ENCODE data around the gene ATP7B.

DNA sequence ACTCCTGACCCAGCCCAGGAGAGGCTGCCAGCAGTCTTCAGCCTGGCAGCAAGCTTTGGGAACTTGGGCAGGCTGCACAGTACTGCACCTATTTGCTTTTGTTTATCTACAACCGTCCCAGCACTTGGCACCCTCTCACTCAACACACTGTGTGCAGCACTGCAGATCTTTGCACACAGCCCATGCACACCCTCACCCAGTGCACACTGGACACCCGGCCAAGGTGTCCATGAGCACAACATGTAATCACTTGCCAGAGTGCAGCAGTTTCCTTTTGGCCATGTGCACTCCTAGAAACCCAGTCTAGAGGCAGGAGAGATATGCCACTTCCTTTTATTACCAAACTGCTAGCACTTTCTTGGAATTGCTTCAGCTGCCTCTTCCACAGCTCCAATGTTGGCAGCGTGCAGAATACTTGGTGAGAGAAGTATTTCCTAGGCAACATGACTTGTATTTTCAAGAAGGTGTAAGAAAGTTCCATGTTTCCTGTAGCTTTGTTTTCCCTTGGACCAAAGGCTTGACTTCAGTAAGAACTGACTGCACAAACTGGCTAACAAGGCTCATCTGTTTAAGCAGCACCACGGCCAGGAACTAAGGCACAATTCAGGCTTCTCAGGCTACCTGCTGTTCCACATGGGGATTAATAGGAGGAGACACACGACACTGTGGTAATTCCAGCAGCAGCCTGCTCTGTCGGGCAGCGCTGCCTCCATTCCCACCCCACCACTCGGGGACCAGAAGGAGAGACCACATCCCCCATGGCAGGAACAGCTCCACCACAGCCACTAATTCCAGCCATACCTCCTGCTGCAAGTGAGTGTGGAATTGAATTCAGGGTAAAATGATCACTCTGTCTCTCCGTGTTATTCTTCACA is 15.3 kb downstream of the ATP7B start:
- TF ChIP-seq, protein P1, sequence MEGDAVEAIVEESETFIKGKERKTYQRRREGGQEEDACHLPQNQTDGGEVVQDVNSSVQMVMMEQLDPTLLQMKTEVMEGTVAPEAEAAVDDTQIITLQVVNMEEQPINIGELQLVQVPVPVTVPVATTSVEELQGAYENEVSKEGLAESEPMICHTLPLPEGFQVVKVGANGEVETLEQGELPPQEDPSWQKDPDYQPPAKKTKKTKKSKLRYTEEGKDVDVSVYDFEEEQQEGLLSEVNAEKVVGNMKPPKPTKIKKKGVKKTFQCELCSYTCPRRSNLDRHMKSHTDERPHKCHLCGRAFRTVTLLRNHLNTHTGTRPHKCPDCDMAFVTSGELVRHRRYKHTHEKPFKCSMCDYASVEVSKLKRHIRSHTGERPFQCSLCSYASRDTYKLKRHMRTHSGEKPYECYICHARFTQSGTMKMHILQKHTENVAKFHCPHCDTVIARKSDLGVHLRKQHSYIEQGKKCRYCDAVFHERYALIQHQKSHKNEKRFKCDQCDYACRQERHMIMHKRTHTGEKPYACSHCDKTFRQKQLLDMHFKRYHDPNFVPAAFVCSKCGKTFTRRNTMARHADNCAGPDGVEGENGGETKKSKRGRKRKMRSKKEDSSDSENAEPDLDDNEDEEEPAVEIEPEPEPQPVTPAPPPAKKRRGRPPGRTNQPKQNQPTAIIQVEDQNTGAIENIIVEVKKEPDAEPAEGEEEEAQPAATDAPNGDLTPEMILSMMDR (IDR thresholded peaks at IDR 0.05) = no peak
- TF ChIP-seq POLR2A (IDR thresholded peaks at IDR 0.05) = no peak
